WERI-Rb-1 (cell line): ENCODE results near the gene C9.
A peak's percentile ranks its signal among the peaks of the same experiment; 100 is the strongest.

Experiments used
- DNase-seq: peaks from one replicate; pipeline ENCODE4 v3.0.0-alpha.2; 2020
- H3K27ac ChIP-seq: fragments of 250-450 bp; sonication (Bioruptor Pico); 2 replicates; pipeline ENCODE4 v1.5.1; 2020; ENCODE audit warnings: mild to moderate bottlenecking, moderate library complexity
- H3K27me3 ChIP-seq: fragments of 250-450 bp; sonication (Bioruptor Pico); 2 replicates; pipeline ENCODE4 v1.5.1; 2021; ENCODE audit warnings: mild to moderate bottlenecking, low read depth, moderate library complexity; ENCODE audit not compliant: insufficient read depth, severe bottlenecking
- H3K36me3 ChIP-seq: fragments of 250-450 bp; sonication (Bioruptor Pico); 2 replicates; pipeline ENCODE4 v1.5.1; 2020; ENCODE audit warnings: mild to moderate bottlenecking, moderate library complexity
- H3K4me3 ChIP-seq: 2 replicates; pipeline ENCODE4 v1.5.1; 2011; ENCODE audit warnings: low read depth, mild to moderate bottlenecking, control low read depth, low read length
- H3K9me3 ChIP-seq: fragments of 250-450 bp; sonication (Bioruptor Pico); 2 replicates; pipeline ENCODE4 v1.5.1; 2021; ENCODE audit warnings: mild to moderate bottlenecking, moderate library complexity; ENCODE audit not compliant: severe bottlenecking
- TF ChIP-seq, protein P1 (sequence below): IDR thresholded peaks from 2 replicates; pipeline ENCODE4 v1.5.1; 2011; ENCODE audit warnings: low read depth, mild to moderate bottlenecking, control low read depth, inconsistent platforms, low read length

The C9 gene

DNA sequence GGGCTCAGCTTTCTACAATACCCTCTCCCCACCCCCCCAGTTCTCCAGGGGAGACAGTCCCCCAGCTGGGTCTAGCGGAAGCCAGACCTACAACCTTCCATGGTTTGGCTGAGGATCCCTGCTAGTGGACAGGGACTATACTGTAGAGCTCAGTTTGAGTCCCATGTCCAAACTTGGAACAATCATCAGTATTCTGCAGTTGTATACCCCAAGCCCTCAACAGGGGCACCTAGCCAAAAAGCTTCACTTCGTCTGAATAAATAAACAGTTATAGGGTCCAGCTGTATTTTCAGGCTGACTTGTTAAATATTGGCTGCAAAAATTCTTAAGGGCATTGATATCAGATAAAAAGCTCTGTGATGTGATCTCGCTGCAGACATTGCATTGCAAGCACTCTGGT lies 15.4 kb upstream of the C9 start:
- no peaks in the 10 kb centered on the region for H3K36me3 ChIP-seq
- H3K27ac ChIP-seq, result no peak overlapping the region
- no peak for DNase-seq
- H3K4me3 ChIP-seq, result no peak overlapping the region
- no peaks in the 10 kb centered on the region for H3K27me3 ChIP-seq
- TF ChIP-seq, protein P1, sequence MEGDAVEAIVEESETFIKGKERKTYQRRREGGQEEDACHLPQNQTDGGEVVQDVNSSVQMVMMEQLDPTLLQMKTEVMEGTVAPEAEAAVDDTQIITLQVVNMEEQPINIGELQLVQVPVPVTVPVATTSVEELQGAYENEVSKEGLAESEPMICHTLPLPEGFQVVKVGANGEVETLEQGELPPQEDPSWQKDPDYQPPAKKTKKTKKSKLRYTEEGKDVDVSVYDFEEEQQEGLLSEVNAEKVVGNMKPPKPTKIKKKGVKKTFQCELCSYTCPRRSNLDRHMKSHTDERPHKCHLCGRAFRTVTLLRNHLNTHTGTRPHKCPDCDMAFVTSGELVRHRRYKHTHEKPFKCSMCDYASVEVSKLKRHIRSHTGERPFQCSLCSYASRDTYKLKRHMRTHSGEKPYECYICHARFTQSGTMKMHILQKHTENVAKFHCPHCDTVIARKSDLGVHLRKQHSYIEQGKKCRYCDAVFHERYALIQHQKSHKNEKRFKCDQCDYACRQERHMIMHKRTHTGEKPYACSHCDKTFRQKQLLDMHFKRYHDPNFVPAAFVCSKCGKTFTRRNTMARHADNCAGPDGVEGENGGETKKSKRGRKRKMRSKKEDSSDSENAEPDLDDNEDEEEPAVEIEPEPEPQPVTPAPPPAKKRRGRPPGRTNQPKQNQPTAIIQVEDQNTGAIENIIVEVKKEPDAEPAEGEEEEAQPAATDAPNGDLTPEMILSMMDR, result no peak
- no peaks in the 10 kb centered on the region for H3K9me3 ChIP-seq

DNA sequence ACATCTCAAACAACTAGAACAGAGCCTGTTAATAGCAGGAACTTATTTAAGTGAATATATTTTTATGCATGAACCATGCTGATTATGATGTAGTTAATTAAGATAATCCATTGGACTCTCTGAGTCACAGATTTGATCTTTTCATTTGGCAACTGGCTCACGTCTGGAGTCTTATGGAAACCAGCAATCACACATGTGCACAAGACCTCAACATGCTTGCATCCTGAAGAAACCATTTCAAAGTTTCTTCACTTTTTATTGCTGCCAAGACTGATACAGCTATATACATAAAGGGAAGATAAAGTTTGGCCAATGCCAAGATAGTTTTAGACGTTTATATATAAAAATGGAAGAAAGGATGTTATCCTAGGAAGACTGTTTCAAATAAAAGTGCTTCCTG lies 13.3 kb upstream of the C9 start:
- H3K27ac ChIP-seq, result no peak overlapping the region
- TF ChIP-seq, protein P1, result no peak
- no peaks in the 10 kb centered on the region for H3K9me3 ChIP-seq
- H3K27me3 ChIP-seq, result no peaks in the 10 kb centered on the region
- no peak for DNase-seq
- no peak overlapping the region for H3K4me3 ChIP-seq
- H3K36me3 ChIP-seq, result no peaks in the 10 kb centered on the region

DNA sequence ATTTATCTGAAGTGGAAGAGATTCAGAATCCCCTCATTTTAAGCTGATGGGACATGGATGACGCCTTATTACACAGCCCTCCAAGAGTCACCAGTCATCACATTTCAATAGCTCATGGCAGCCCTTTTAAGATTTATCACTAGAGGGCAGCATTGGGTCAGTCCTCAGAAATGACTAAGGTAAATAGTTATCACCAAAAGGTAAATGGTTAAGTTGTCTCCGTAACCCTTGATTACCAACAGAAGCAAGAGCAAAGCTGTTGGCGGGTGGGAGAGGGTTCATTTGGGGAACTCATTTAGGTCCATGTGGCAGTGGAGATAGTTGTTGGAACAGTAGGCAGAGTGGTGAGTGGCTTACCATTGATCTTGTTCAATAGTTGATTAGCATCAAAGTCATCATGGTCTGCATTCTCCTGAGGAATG lies 12.0 kb upstream of the C9 start:
- H3K4me3 ChIP-seq, result no peak overlapping the region
- no peaks in the 10 kb centered on the region for H3K27me3 ChIP-seq
- peak; percentile 52 for DNase-seq
- no peaks in the 10 kb centered on the region for H3K9me3 ChIP-seq
- no peak overlapping the region for H3K27ac ChIP-seq
- TF ChIP-seq, protein P1, result peak; percentile 56; the same call in 1 of the 2 replicates
- no peaks in the 10 kb centered on the region for H3K36me3 ChIP-seq

DNA sequence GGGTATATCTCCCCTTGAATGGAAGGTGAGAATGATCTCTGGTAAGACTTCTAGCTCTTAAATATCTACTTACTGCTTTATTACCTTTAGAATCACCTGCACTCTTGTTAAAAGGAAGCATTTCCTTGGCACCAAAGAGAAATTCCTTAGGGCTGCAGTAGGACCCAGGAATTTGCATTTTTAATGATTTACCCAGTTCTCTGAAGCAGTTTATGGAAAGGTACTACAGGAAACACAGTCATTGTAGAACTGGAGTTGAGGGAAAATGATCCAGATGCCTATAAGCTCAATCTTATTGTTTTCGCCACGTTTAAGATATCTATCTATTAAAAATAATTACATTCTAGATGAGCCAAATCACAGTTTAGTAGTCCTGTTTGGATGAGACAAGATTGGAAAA lies 9.5 kb upstream of the C9 start:
- H3K36me3 ChIP-seq, result no peaks in the 10 kb centered on the region
- no peaks in the 10 kb centered on the region for H3K27me3 ChIP-seq
- no peaks in the 10 kb centered on the region for H3K9me3 ChIP-seq
- H3K4me3 ChIP-seq, result no peak overlapping the region
- DNase-seq, result no peak
- TF ChIP-seq, protein P1, result no peak
- H3K27ac ChIP-seq, result no peak overlapping the region

DNA sequence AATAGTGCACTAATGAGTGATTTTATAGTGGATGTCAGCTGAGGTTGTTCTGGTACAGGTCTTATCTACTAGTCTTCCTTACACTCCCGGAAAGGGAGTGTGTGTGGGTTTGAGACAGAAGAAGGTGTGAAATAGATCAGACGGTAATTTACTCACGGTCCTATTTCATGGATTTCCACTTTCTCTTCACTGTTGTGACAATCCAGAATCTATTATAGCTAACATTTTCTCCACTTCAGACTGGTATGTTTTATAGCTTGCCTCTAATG lies 7.0 kb upstream of the C9 start:
- TF ChIP-seq, protein P1, result no peak
- Histone ChIP-seq H3K9me3 (no peaks in the 10 kb centered on the region), H3K27ac (no peak overlapping the region), H3K36me3 (no peaks in the 10 kb centered on the region), H3K27me3 (no peaks in the 10 kb centered on the region), H3K4me3 (no peak overlapping the region)
- no peak for DNase-seq

DNA sequence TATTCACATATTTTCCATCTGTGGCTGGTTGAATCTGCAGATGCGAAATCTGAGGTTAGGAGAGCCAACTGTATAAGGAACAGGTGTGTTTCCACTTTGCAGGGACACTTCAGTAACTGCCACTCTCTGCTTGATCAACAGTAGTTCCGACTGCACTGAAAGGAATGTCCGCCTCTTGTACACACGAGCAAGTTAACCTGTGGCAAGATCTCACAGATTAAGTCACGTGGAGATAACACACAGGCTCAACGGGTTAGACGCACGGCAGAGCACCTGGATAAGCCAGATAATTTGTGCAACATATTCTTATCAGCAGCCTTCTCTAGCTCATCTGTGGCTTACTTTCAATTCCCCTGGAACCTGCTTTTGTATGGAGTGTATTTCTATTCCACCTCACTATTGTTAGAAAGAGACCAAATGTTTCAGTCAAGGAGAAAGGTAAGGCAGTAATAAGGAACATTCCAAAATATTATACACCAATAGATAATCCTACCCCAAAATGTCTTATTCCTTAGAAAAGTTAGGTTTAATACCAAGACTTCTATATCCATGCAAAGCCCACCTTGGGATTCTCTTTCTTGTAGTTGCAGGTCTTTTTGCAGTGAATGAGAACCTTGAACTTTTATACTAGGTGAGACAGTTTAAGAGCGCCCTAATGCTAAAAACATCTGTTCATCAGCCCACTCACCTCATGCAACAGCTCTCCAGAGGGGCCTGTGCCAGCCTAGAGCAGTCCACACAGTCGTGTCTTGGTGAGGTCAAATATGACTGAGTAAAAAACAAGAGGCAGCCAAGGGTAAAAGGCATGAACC lies 6.5 kb upstream of the C9 start:
- Histone ChIP-seq H3K4me3 (no peak overlapping the region), H3K27me3 (no peaks in the 10 kb centered on the region), H3K36me3 (no peaks in the 10 kb centered on the region), H3K9me3 (no peaks in the 10 kb centered on the region), H3K27ac (no peak overlapping the region)
- no peak for DNase-seq
- TF ChIP-seq, protein P1, result no peak
